GM23338 (cell line): Measurements from ENCODE around the gene DGKE. TPM values are rescaled to one million over a fixed set of nuclear protein-coding genes. Genes with fewer than 3 reads are reported as not detected.

Source experiments
- ATAC-seq: fragments of 200-7000 bp; cut with Tn5 transposase; 3 replicates; pipeline ENCODE4 v1.9.1; 2020
- DNase-seq: peaks from one replicate; pipeline ENCODE4 v3.0.0-alpha.2; 2015; ENCODE audit warnings: low spot score
- H2AFZ ChIP-seq: fragments of 200-600 bp; sonication (generic); 2 replicates; pipeline ENCODE4 v1.8.0; 2016; ENCODE audit warnings: antibody characterized with exemption, mild to moderate bottlenecking, moderate library complexity
- H3F3A ChIP-seq: fragments of 200-600 bp; sonication (generic); replicated peaks from 2 replicates; pipeline ENCODE4 v1.8.0; 2017; ENCODE audit warnings: antibody characterized with exemption, mixed run types, low read depth
- H3K27ac ChIP-seq: fragments of 200-600 bp; sonication (generic); 2 replicates; pipeline ENCODE4 v1.6.1; 2016; ENCODE audit warnings: low read depth
- H3K27me3 ChIP-seq: fragments of 200-600 bp; sonication (generic); 2 replicates; pipeline ENCODE4 v1.8.0; 2016; ENCODE audit warnings: mild to moderate bottlenecking, mixed run types, moderate library complexity; ENCODE audit not compliant: insufficient read depth
- H3K36me3 ChIP-seq: fragments of 200-600 bp; sonication (generic); 2 replicates; pipeline ENCODE4 v1.8.0; 2016; ENCODE audit warnings: mild to moderate bottlenecking; ENCODE audit not compliant: insufficient read depth
- H3K4me1 ChIP-seq: fragments of 200-600 bp; sonication (generic); 2 replicates; pipeline ENCODE4 v1.8.0; 2016; ENCODE audit warnings: mild to moderate bottlenecking, moderate library complexity; ENCODE audit not compliant: insufficient read depth
- H3K4me2 ChIP-seq: fragments of 200-600 bp; sonication (generic); 2 replicates; pipeline ENCODE4 v1.7.1; 2017; ENCODE audit warnings: mixed run types
- H3K4me3 ChIP-seq: fragments of 200-600 bp; sonication (generic); 2 replicates; pipeline ENCODE4 v1.6.1; 2016; ENCODE audit warnings: mixed run types
- H3K79me2 ChIP-seq: fragments of 200-600 bp; sonication (generic); replicated peaks from 2 replicates; pipeline ENCODE4 v1.8.0; 2017; ENCODE audit warnings: mild to moderate bottlenecking; ENCODE audit not compliant: insufficient read depth
- H3K9me2 ChIP-seq: fragments of 200-600 bp; sonication (generic); 2 replicates; pipeline ENCODE4 v1.8.0; 2017; ENCODE audit not compliant: insufficient read depth
- H4K20me1 ChIP-seq: fragments of 200-600 bp; sonication (generic); replicated peaks from 2 replicates; pipeline ENCODE4 v1.8.0; 2017; ENCODE audit warnings: mild to moderate bottlenecking; ENCODE audit not compliant: insufficient read depth
- H3K27ac Mint-ChIP-seq: 2 replicates; pipeline ENCODE4 v1.8.0; 2020; ENCODE audit warnings: inconsistent platforms, mild to moderate bottlenecking, moderate library complexity, mixed read lengths
- H3K27me3 Mint-ChIP-seq: 3 replicates; pipeline ENCODE4 v1.8.0; 2022; ENCODE audit warnings: low read depth, mild to moderate bottlenecking, moderate library complexity, mixed read lengths, inconsistent platforms; ENCODE audit not compliant: insufficient read depth, poor library complexity
- H3K36me3 Mint-ChIP-seq: 3 replicates; pipeline ENCODE4 v1.8.0; 2021; ENCODE audit warnings: low read depth, mild to moderate bottlenecking, inconsistent platforms, moderate library complexity, mixed read lengths
- H3K4me1 Mint-ChIP-seq: 3 replicates; pipeline ENCODE4 v1.8.0; 2020; ENCODE audit warnings: mild to moderate bottlenecking, inconsistent platforms, mixed read lengths
- H3K4me3 Mint-ChIP-seq: 3 replicates; pipeline ENCODE4 v1.8.0; 2021; ENCODE audit warnings: moderate library complexity, mild to moderate bottlenecking, inconsistent platforms, mixed read lengths
- H3K9me3 Mint-ChIP-seq: 3 replicates; pipeline ENCODE4 v1.8.0; 2020; ENCODE audit warnings: moderate library complexity, mild to moderate bottlenecking, inconsistent platforms, mixed read lengths
- EZH2 ChIP-seq: fragments of 200-600 bp; sonication (generic); IDR thresholded peaks from one replicate; pipeline ENCODE4 v1.8.0; 2017; ENCODE audit warnings: antibody characterized with exemption, mild to moderate bottlenecking, low read depth; ENCODE audit not compliant: unreplicated experiment
- POLR2AphosphoS5 ChIP-seq: IDR thresholded peaks from 2 replicates; pipeline ENCODE4 v1.6.1; 2016; ENCODE audit warnings: antibody characterized with exemption, low read depth
- STAT1 ChIP-seq: IDR thresholded peaks from one replicate; pipeline ENCODE4 v1.6.1; 2016; ENCODE audit warnings: antibody characterized with exemption; ENCODE audit not compliant: unreplicated experiment
- polyA plus RNA-seq: library from polyadenylated mRNA; unstranded; fragments of >200 nt; fragmentation: Nextera tagmentation; extraction: Ambion mirVana; gene quantifications from 2 replicates; pipeline ENCODE4 v1.2.1, GENCODE V29; 2016
- total RNA-seq: library from RNA; depleted of rRNA; stranded (reverse); fragments of >200 nt; shearing (Covaris generic); gene quantifications from 2 replicates; pipeline ENCODE4 v1.2.3, GENCODE V29; 2014
- TF ChIP-seq, protein P1 (sequence below): IDR thresholded peaks from 2 replicates; pipeline ENCODE4 v1.6.1; 2016; ENCODE audit warnings: antibody characterized with exemption

The DGKE gene
- total and polyA plus RNA-seq, 2 experiments from 2014 or later: 3.9 to 10.1 TPM

DNA sequence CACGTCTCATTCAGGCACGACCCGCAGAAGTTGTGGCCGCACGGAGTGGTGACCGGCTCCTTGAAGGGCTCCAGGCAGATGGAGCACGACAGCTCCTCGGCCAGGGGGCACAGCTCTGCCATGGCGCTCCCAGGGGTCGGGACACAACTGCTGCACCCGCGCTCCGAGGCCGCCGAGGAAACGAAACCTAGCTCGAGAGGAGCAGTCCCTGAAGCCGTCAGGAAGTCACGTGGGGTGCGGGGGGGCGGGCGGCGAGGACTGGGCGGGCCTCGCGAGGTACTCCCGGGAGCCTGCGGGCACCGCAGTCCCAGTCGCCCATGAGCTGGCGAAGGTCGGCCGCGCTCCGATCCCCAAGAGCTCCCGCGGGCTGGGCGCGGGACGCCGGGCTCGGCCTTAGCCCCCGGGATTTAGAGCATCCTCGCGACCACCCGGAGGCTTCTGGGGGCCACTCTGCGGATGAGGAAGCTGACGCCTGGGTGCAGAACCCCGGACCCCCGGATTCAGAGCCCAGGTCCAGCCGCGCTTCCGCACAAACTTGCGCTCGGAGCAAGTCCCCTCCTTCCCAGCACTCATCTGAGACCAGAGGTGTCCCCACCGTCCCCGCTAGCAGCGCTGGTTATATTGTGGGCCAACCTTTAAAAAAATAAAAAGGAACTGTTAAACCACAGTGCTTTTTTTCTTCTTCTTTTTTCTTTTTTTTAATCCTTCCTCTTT is 80.1 kb downstream of the DGKE start, which contains the start of gene TRIM25:
Gene TRIM25, minus strand, starts transcription at position 183 of the 714 bp plus-strand sequence. Its CDS starts 61 bp downstream, at position 122.
- Histone ChIP-seq H4K20me1 (peaks cover 1% of the 10 kb centered on the region; the same call in 1 of the 2 replicates), H3K36me3 (no peaks in the 10 kb centered on the region), H3K9me2 (0 out of 2 replicates have a peak, but pooled peaks cover 3% of the 10 kb centered on the region), H3K4me3 (peak within 1 kb of the TSS; percentile 60), H3F3A (no peaks in the 10 kb centered on the region), H3K27me3 (peaks cover 30% of the 10 kb centered on the region), H3K27ac (no peak within 1 kb of the TSS), H2AFZ (peak within 1 kb of the TSS; percentile 84), H3K4me2 (peak within 1 kb of the TSS; percentile 91), H3K4me1 (peaks cover 16% of the 10 kb centered on the region), H3K79me2 (peaks cover 29% of the 10 kb centered on the region)
- ATAC-seq (peak; percentile 95), DNase-seq (peak; percentile 89)
- H3K27me3 Mint-ChIP-seq: peaks cover 30% of the 10 kb centered on the region
- peaks cover 6% of the 10 kb centered on the region; the same call in 2 of the 3 replicates for H3K36me3 Mint-ChIP-seq
- H3K9me3 Mint-ChIP-seq: no peaks in the 10 kb centered on the region
- H3K4me1 Mint-ChIP-seq: peaks cover 14% of the 10 kb centered on the region
- TF ChIP-seq EZH2: no peak
- no peak for TF ChIP-seq STAT1
- TF ChIP-seq POLR2AphosphoS5: peak; percentile 94
- TF ChIP-seq, protein P1, sequence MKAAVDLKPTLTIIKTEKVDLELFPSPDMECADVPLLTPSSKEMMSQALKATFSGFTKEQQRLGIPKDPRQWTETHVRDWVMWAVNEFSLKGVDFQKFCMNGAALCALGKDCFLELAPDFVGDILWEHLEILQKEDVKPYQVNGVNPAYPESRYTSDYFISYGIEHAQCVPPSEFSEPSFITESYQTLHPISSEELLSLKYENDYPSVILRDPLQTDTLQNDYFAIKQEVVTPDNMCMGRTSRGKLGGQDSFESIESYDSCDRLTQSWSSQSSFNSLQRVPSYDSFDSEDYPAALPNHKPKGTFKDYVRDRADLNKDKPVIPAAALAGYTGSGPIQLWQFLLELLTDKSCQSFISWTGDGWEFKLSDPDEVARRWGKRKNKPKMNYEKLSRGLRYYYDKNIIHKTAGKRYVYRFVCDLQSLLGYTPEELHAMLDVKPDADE: 0 out of 2 replicates have a peak, but pooled peaks have one; percentile 13
- H3K4me3 Mint-ChIP-seq: peak within 1 kb of the TSS; percentile 82
- no peak within 1 kb of the TSS for H3K27ac Mint-ChIP-seq

GRCh38 chr17:56914581-56915273 is 80.8 kb downstream of the DGKE start:
- H3K27me3 ChIP-seq: peaks cover 30% of the 10 kb centered on the region
- no peak overlapping the region for H3K27ac Mint-ChIP-seq
- H3K36me3 Mint-ChIP-seq: peaks cover 6% of the 10 kb centered on the region; the same call in 2 of the 3 replicates
- no peak overlapping the region for H3K27ac ChIP-seq
- H3K4me1 ChIP-seq: peaks cover 16% of the 10 kb centered on the region
- no peak for ATAC-seq
- peaks cover 26% of the 10 kb centered on the region for H3K79me2 ChIP-seq
- peak overlapping the region; percentile 82 for H3K4me3 Mint-ChIP-seq
- H3K4me1 Mint-ChIP-seq: peaks cover 14% of the 10 kb centered on the region
- peak overlapping the region; percentile 91 for H3K4me2 ChIP-seq
- peak overlapping the region; percentile 84 for H2AFZ ChIP-seq
- peaks cover 30% of the 10 kb centered on the region for H3K27me3 Mint-ChIP-seq
- peak overlapping the region; percentile 60 for H3K4me3 ChIP-seq
- no peaks in the 10 kb centered on the region for H3K36me3 ChIP-seq
- DNase-seq: no peak
- no peaks in the 10 kb centered on the region for H3K9me3 Mint-ChIP-seq
- no peaks in the 10 kb centered on the region; the same call in 1 of the 2 replicates for H4K20me1 ChIP-seq
- TF ChIP-seq EZH2: peak; percentile 33
- TF ChIP-seq, protein P1: no peak
- no peak for TF ChIP-seq POLR2AphosphoS5
- H3K9me2 ChIP-seq: 0 out of 2 replicates have a peak, but pooled peaks cover 3% of the 10 kb centered on the region
- H3F3A ChIP-seq: no peaks in the 10 kb centered on the region
